H9 (cell line): ENCODE results near the gene DNASE1L2. TPM values are rescaled to one million over a fixed set of nuclear protein-coding genes. Genes with fewer than 3 reads are reported as not detected.
"Not testable (repeated sequence)": the region's sequence is repeated elsewhere in the genome, so short reads cannot be mapped to it uniquely, and the experiment has no call there.

Experiments used
- DNase-seq: peaks from one replicate; pipeline ENCODE4 v3.0.0-alpha.2; 2017
- H2AFZ ChIP-seq: one replicate; pipeline ENCODE4 v1.6.1; 2013; ENCODE audit warnings: mild to moderate bottlenecking, low read length, control low read depth, moderate library complexity
- H2AK5ac ChIP-seq: 2 replicates; pipeline ENCODE4 v1.6.1; 2013; ENCODE audit warnings: low read length, control low read depth, mixed read lengths; ENCODE audit not compliant: insufficient read length
- H2BK120ac ChIP-seq: one replicate; pipeline ENCODE4 v1.6.1; 2013; ENCODE audit warnings: low read depth, mild to moderate bottlenecking, low read length, control low read depth, inconsistent platforms; ENCODE audit not compliant: poor library complexity, severe bottlenecking
- H2BK12ac ChIP-seq: 2 replicates; pipeline ENCODE4 v1.6.1; 2013; ENCODE audit warnings: low read length, control low read depth, mixed read lengths, low read depth; ENCODE audit not compliant: insufficient read length
- H2BK15ac ChIP-seq: 2 replicates; pipeline ENCODE4 v1.6.1; 2013; ENCODE audit warnings: low read depth, low read length, control low read depth
- H2BK20ac ChIP-seq: one replicate; pipeline ENCODE4 v1.6.1; 2013; ENCODE audit warnings: low read depth, mild to moderate bottlenecking, low read length, control low read depth, inconsistent platforms; ENCODE audit not compliant: poor library complexity, severe bottlenecking
- H2BK5ac ChIP-seq: 2 replicates; pipeline ENCODE4 v1.6.1; 2013; ENCODE audit warnings: low read length, control low read depth, mixed read lengths; ENCODE audit not compliant: insufficient read length
- H3K14ac ChIP-seq: 2 replicates; pipeline ENCODE4 v1.6.1; 2013; ENCODE audit warnings: low read length, control low read depth; ENCODE audit not compliant: insufficient read depth
- H3K18ac ChIP-seq: 2 replicates; pipeline ENCODE4 v1.6.1; 2013; ENCODE audit warnings: low read depth, mild to moderate bottlenecking, mixed read lengths, low read length, control low read depth; ENCODE audit not compliant: insufficient read length
- H3K23ac ChIP-seq: 2 replicates; pipeline ENCODE4 v1.6.1; 2013; ENCODE audit warnings: low read length, control low read depth, mixed read lengths, low read depth; ENCODE audit not compliant: insufficient read length
- H3K23me2 ChIP-seq: 2 replicates; pipeline ENCODE4 v1.6.1; 2013; ENCODE audit warnings: low read depth, mild to moderate bottlenecking, mixed read lengths, low read length, control low read depth; ENCODE audit not compliant: insufficient read length, poor library complexity, severe bottlenecking
- H3K27ac ChIP-seq: 2 replicates; pipeline ENCODE4 v1.5.1; 2013; ENCODE audit warnings: low read length, control low read depth, mixed read lengths, low read depth; ENCODE audit not compliant: insufficient read length
- H3K27me3 ChIP-seq: 2 replicates; pipeline ENCODE4 v1.6.1; 2013; ENCODE audit warnings: low read length, control low read depth, inconsistent platforms; ENCODE audit not compliant: insufficient read depth
- H3K4ac ChIP-seq: 2 replicates; pipeline ENCODE4 v1.6.1; 2013; ENCODE audit warnings: low read depth, mild to moderate bottlenecking, control low read depth, inconsistent platforms, low read length, moderate library complexity
- H3K4me1 ChIP-seq: 2 replicates; pipeline ENCODE4 v1.6.1; 2013; ENCODE audit warnings: low read length, control low read depth, inconsistent platforms; ENCODE audit not compliant: insufficient read depth
- H3K4me2 ChIP-seq: 2 replicates; pipeline ENCODE4 v1.6.1; 2013; ENCODE audit warnings: low read length, control low read depth, mixed read lengths; ENCODE audit not compliant: insufficient read length, insufficient read depth
- H3K56ac ChIP-seq: 2 replicates; pipeline ENCODE4 v1.6.1; 2013; ENCODE audit warnings: low read depth, mild to moderate bottlenecking, mixed read lengths, low read length, control low read depth; ENCODE audit not compliant: insufficient read length
- H3K79me1 ChIP-seq: 2 replicates; pipeline ENCODE4 v1.6.1; 2013; ENCODE audit warnings: low read depth, mild to moderate bottlenecking, moderate library complexity, low read length, control low read depth, inconsistent platforms; ENCODE audit not compliant: insufficient read depth, poor library complexity, severe bottlenecking
- H3K79me2 ChIP-seq: 2 replicates; pipeline ENCODE4 v1.6.1; 2013; ENCODE audit warnings: low read length, control low read depth, inconsistent platforms; ENCODE audit not compliant: insufficient read depth
- H3K9ac ChIP-seq: 2 replicates; pipeline ENCODE4 v1.6.1; 2013; ENCODE audit warnings: low read length, control low read depth, mixed read lengths; ENCODE audit not compliant: insufficient read length; ENCODE audit errors: extremely low read depth
- H3K9me3 ChIP-seq: one replicate; pipeline ENCODE4 v1.6.1; 2013; ENCODE audit warnings: low read depth, low read length, inconsistent platforms; ENCODE audit not compliant: control insufficient read depth
- H3T11ph ChIP-seq: one replicate; pipeline ENCODE4 v1.6.1; 2013; ENCODE audit warnings: mild to moderate bottlenecking, low read length, control low read depth, inconsistent platforms
- H4K20me1 ChIP-seq: one replicate; pipeline ENCODE4 v1.6.1; 2013; ENCODE audit not compliant: control insufficient read depth, insufficient read length, insufficient read depth
- H4K5ac ChIP-seq: 2 replicates; pipeline ENCODE4 v1.6.1; 2013; ENCODE audit warnings: low read depth, mild to moderate bottlenecking, mixed read lengths, low read length, control low read depth; ENCODE audit not compliant: insufficient read length
- H4K8ac ChIP-seq: replicated peaks from 2 replicates; pipeline ENCODE4 v1.6.1; 2013; ENCODE audit warnings: low read length, control low read depth, mixed read lengths, low read depth; ENCODE audit not compliant: insufficient read length
- H4K91ac ChIP-seq: 2 replicates; pipeline ENCODE4 v1.6.1; 2013; ENCODE audit warnings: low read depth, mild to moderate bottlenecking, moderate library complexity, mixed read lengths, low read length, control low read depth; ENCODE audit not compliant: insufficient read length
- H3K27ac Mint-ChIP-seq, 3 experiments: 2 replicates in 2 of 3; 3 replicates in 1 of 3; pipeline ENCODE4 v1.8.0; 2020 to 2021; ENCODE audit warnings: mixed read lengths in 3 of 3, mild to moderate bottlenecking in 1 of 3, moderate library complexity in 1 of 3
- H3K27me3 Mint-ChIP-seq: 2 replicates; pipeline ENCODE4 v1.8.0; 2021; ENCODE audit warnings: low read depth, mild to moderate bottlenecking, moderate library complexity, mixed read lengths
- H3K36me3 Mint-ChIP-seq, 3 experiments: 2 replicates in 2 of 3; 3 replicates in 1 of 3; pipeline ENCODE4 v1.8.0; 2020 to 2021; ENCODE audit warnings: low read depth in 3 of 3, mixed read lengths in 3 of 3; ENCODE audit not compliant: insufficient read depth in 1 of 3
- H3K4me1 Mint-ChIP-seq, 2 experiments: 2 replicates each; pipeline ENCODE4 v1.8.0; 2020; ENCODE audit warnings: mixed read lengths in 2 of 2
- H3K4me3 Mint-ChIP-seq, 2 experiments: 2 replicates in 1 of 2; 3 replicates in 1 of 2; pipeline ENCODE4 v1.8.0; 2020 to 2021; ENCODE audit warnings: mild to moderate bottlenecking in 2 of 2, mixed read lengths in 2 of 2, moderate library complexity in 1 of 2
- H3K9me3 Mint-ChIP-seq, 2 experiments: 2 replicates in 1 of 2; 3 replicates in 1 of 2; pipeline ENCODE4 v1.8.0; 2020; ENCODE audit warnings: mild to moderate bottlenecking in 2 of 2, mixed read lengths in 2 of 2, moderate library complexity in 1 of 2
- CTCF ChIP-seq: fragments of 200-600 bp; sonication (generic); conservative IDR thresholded peaks from 3 replicates; pipeline ENCODE4 v1.8.0; 2021; ENCODE audit warnings: antibody characterized with exemption, mild to moderate bottlenecking
- WGBS: extraction: QIAGEN DNeasy Blood & Tissue Kit; methylation state at CpG from one replicate; pipeline ENCODE4 v1.1.7; 2013; ENCODE audit warnings: missing lambda C conversion rate, low lambda C conversion rate, mixed read lengths; ENCODE audit not compliant: insufficient read length; ENCODE audit errors: extremely low coverage; 5-methylcytosine and 5-hydroxymethylcytosine counted together
- total RNA-seq: library from RNA; stranded (reverse); gene quantifications from 2 replicates; pipeline ENCODE4 v1.2.1, GENCODE V29; 2021

The DNASE1L2 gene
- total RNA-seq, 1 experiment from 2014 or later: 2.5 TPM

DNA sequence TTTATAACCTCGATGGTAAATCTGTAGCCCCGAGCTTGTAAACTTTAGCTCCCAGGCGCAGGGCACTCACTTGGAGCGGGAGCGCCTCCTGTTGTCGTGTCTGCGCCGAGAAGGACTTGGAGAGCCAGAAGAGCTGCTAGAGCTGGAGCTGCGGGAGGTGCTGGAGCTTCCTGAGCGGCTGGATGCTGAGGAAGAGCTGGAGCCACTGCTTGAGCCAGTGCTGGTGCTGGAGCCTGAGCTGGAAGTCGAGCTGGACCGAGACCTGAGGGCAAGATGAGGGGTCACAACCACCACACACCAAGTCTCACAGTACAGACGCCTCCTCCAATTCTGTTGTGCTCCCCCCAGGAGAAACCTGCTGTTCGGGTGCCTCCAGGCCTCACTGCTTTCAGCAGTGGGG lies 26.8 kb downstream of the DNASE1L2 start:
- not testable (repeated sequence) for H2AK5ac ChIP-seq, H2AFZ ChIP-seq, H3T11ph ChIP-seq, H4K5ac ChIP-seq, DNase-seq, H2BK20ac ChIP-seq, H3K4ac ChIP-seq, H3K79me1 ChIP-seq, H2BK5ac ChIP-seq, H3K23me2 ChIP-seq, H2BK120ac ChIP-seq, H3K4me3 Mint-ChIP-seq, H3K14ac ChIP-seq, H2BK12ac ChIP-seq, H3K27me3 ChIP-seq, H3K27ac ChIP-seq, H4K8ac ChIP-seq, H3K18ac ChIP-seq, H3K9ac ChIP-seq, H3K27me3 Mint-ChIP-seq, H4K91ac ChIP-seq, H3K9me3 Mint-ChIP-seq, H3K56ac ChIP-seq, H3K9me3 ChIP-seq, H3K4me1 ChIP-seq, H3K4me2 ChIP-seq, H4K20me1 ChIP-seq, H2BK15ac ChIP-seq, H3K23ac ChIP-seq
- peaks cover 39% of the 10 kb centered on the region for H3K79me2 ChIP-seq
- TF ChIP-seq CTCF: peak; percentile 17; the same call in 2 of the 3 replicates
- peak overlapping the region in 1 of 3 experiments; percentile 16; a peak in 1 of 7 replicates for H3K27ac Mint-ChIP-seq
- no CpG with 5 or more reads among the region's 14 CpGs for WGBS
- peaks cover 19 to 22% of the 10 kb centered on the region in 2 experiments for H3K4me1 Mint-ChIP-seq
- H3K36me3 Mint-ChIP-seq: peaks cover 57 to 89% (median 79%) of the 10 kb centered on the region in 3 experiments

DNA sequence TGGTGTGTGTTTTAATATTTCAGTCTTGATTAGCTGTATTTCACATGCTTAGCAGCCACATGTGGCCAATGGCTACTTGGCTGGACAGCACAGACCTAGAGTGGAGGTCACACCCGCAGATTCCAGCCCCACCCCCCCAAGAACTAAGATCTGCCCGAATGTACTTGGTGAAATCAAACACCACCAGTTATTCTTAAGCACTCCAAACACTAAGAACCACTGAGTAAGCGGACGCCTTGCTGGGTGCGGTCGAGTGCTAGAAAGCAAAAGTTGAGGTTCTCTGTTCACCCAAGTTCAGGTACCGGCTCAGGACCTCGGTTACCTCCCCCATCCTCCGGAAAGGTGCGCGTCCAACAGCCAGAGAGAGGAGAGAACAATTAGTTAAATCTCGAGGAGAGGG lies 30.6 kb downstream of the DNASE1L2 start:
- not testable (repeated sequence) for H4K20me1 ChIP-seq, H2AFZ ChIP-seq, H3K27ac ChIP-seq, H3K56ac ChIP-seq, H2BK5ac ChIP-seq, H4K91ac ChIP-seq, H3K9me3 ChIP-seq, H4K8ac ChIP-seq, H3T11ph ChIP-seq, H3K27me3 Mint-ChIP-seq, H2BK120ac ChIP-seq, H3K23me2 ChIP-seq, H2BK20ac ChIP-seq, H3K4me1 ChIP-seq, H3K79me1 ChIP-seq, H2AK5ac ChIP-seq, DNase-seq, H3K4ac ChIP-seq, H3K9me3 Mint-ChIP-seq, H3K27me3 ChIP-seq, H4K5ac ChIP-seq, H3K18ac ChIP-seq, H2BK15ac ChIP-seq, H2BK12ac ChIP-seq, H3K23ac ChIP-seq
- Mint-ChIP-seq H3K36me3 (peaks cover 35 to 51% (median 46%) of the 10 kb centered on the region in 3 experiments; a peak in 6 of 7 replicates), H3K27ac (peak overlapping the region; percentile 78 to 95 (median 89)), H3K4me3 (peak overlapping the region; percentile 87 to 90), H3K4me1 (peaks cover 26% of the 10 kb centered on the region in 2 experiments)
- H3K14ac ChIP-seq: peak overlapping the region; percentile 97; the same call in 1 of the 2 replicates
- WGBS: no CpG with 5 or more reads among the region's 12 CpGs
- H3K79me2 ChIP-seq: peaks cover 39% of the 10 kb centered on the region
- H3K4me2 ChIP-seq: peak overlapping the region; percentile 47
- H3K9ac ChIP-seq: peak overlapping the region; percentile 96
